NCI-H748 (cell line): ENCODE measurements around the gene ANGEL1.

Source experiments
- DNase-seq: peaks from one replicate; lab custom pipeline; 2025; ENCODE audit not compliant: unreplicated experiment; lab: John Stamatoyannopoulos, UW

The ANGEL1 gene

GRCh38 chr14:76767681-76768656 is 44.7 kb downstream of the ANGEL1 start:
- no peak for DNase-seq

- no peak for DNase-seq
Measured at GRCh38 chr14:76765461-76765931, 47.2 kb downstream of the ANGEL1 start.

- DNase-seq, result no peak
Measured at GRCh38 chr14:76763096-76764041, 49.3 kb downstream of the ANGEL1 start.

GRCh38 chr14:76762411-76763095 is 50.1 kb downstream of the ANGEL1 start:
- DNase-seq, result peak; percentile 24

GRCh38 chr14:76761960-76762410 is 50.7 kb downstream of the ANGEL1 start:
- peak; percentile 59 for DNase-seq

DNA sequence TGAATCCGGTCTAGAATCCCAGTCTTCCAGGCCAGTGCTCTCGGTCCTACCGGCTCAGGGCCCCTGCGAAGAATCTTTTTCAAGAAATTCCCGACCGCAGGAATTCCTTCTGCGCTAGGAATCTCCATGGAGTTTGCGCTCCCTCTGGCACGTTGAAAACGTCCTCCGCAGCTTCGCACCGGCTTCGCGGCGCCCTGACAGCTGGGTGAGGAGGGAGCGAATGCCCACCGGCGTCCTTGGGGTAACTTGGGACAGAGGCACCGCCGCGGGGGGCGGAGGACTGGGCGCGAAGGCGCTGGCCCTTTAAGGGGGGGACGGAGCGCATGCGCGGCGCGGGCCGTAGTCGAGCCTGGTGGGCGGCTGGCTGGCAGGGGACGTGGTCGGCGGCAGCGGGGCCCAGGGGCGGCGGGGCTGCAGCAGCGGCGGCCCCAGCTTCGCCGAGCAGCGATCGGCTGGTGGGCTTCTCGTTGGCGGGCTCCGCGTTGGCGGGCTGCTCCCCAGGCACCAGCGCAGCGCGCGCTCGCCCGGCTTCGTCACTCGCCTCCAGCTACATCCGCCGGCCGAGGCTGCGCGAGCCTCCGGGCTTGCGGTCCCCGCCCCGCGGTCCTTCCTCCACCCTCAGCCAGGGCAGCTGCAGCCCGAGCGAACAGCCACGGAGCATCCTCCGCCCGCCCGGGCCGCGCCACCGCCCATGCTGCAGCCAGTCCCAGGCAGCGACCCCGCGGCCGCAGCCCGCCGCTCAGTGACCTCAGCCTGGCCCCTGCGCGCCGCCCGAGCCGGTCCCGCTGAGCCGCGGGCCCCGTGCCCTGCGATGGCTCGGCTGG is 51.3 kb downstream of the ANGEL1 start, which contains the start of gene VASH1:
Gene VASH1, plus strand, starts transcription at position 333 of the 824 bp plus-strand sequence. CDS start 1,354 bp downstream, outside the sequence.
- peak; percentile 79 for DNase-seq

DNA sequence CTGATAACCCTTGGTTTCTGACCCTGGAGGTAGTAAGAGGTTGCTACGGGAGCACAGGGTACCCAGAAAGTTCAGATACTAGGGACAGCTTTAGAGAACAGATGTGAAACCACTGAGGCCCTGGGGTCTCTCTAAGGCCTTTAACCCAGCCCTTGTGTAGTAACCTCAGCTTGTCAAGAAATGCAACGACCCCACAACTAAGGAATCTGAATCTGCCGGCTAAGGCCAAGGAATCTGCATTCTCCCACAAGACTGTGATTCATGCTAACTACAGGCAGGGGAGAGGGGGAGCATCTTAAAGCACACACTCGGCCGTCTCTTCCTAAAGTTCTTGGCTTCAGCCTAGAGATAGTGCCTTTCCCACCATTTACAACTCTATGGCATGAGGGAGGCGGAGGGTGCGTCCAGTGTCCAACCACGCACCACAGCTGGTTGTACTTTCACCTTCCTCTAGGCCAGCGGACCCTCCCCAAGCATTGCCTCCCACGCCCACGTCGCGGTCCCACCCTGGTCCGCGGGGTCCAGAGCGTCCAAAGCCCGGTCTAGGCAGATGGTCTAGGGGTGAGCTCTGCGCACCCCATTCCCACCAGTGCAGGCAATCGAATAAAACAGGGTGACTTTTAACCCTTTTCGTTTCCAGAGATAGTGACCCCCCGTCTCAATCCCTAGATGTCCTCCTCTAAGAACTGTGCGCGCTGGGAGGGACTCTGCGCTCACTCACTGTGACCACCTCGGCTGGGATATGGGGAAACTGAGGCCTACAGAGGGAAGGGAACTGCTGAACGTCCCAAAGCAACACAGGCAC is 52.1 kb downstream of the ANGEL1 start:
- DNase-seq, result no peak

- no peak for DNase-seq
Measured at GRCh38 chr14:76759589-76759988, 53.1 kb downstream of the ANGEL1 start.

DNA sequence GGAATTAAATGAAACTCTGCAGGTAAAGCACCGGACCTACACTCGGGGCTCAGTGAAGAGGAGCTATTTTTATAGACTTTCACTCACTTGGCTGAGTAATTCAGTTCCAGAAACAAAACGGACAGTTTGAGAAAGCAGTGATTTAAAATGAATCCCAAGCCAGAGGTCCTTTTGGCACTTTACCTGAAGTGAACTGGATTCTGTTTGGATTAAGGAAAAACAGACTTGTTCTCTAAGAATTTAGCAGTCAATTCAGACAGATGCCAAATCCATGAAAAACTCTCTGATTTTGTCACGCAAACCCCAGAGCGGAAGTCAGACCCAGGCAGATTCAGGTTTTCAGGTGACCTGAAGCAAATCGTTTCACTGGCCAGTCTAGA is 56.3 kb downstream of the ANGEL1 start:
- no peak for DNase-seq

- no peak for DNase-seq
Measured at GRCh38 chr14:76755610-76756370, 56.9 kb downstream of the ANGEL1 start.

DNA sequence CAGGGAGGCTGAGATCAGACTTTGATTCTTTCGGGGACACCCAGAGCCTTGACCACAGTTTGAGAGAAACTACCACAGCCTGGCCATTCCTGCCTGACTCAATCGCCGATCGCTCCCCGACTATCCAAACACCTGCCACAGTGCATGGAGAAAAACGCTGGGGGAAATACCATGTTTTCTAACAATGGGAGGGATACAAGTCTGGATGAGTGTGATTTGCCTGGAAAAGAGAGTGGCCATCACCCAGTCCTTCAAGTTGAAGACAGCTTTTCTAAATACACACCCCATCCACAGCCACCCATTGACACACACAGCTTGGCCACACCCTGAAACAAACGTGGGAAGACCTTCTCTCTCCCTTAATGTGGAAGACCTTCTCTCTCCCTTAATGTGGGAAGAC is 58.1 kb downstream of the ANGEL1 start:
- no peak for DNase-seq

- no peak for DNase-seq
Measured at GRCh38 chr14:76753541-76754198, 59.0 kb downstream of the ANGEL1 start.

DNA sequence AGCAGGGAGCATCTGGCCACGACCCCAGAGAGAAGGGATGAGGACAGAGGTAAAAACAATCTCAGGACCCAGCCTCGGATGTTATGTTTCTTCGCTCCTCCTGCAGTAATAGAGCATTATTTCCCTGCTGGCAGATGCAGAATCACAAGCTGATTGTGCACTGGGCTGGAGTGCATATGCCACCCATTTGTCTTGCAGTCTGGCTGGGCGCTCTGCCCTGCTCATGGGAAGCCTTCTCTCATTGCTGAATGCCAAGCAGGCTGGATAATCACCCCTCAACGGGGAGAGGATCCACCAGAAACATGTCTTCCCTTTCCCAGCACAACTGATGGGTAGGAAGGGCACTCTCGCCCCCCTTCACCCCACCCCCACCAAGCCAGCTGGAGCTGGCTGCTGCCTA is 59.9 kb downstream of the ANGEL1 start:
- no peak for DNase-seq

DNA sequence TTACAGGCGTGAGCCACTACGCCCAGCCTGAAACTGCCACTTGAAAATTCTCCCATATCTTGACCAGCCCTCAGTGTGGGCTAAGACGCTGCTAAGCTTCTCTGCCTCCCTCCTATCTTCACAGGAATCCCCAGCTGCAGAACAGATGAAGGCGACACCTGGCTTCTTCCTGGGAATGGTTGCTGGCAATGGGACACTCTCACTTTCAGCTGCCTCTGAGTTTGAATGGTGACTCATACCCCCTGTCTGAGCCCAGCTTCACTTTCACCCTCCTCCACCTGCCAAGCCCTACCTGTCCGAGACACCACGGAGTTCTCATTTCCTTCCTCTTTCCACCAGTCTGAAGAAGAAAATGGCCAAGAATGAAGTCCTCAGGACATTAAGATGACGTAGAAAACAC is 69.7 kb downstream of the ANGEL1 start:
- no peak for DNase-seq

GRCh38 chr14:76742185-76742584 is 70.5 kb downstream of the ANGEL1 start:
- no peak for DNase-seq

DNA sequence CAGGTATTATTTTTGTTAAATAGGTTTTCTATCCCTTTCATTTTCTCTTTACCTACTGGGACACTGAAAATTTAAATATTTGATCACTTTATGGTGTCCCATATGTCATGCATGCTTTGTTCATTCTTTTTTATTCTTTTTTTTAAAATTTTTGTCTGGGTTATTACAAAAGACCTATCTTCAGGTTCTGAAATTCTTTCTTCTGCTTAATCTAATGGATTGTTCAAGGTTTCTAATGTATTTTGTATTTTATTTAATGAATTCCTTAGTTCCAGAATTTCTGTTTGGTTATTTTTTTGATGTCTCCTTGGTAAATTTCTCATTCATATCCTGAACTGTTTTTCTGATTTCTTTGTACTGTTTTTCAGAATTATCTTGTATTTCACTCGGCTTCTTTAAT is 71.6 kb downstream of the ANGEL1 start:
- no peak for DNase-seq
